B cell (primary cell): Measurements from ENCODE around the gene MBOAT1.

Experiments
- EZH2 ChIP-seq: IDR thresholded peaks from 2 replicates; pipeline ENCODE4 v1.6.1; 2012; ENCODE audit warnings: borderline replicate concordance, low read depth, mild to moderate bottlenecking, moderate library complexity, low read length; ENCODE audit not compliant: insufficient read depth, poor library complexity, severe bottlenecking
- TF ChIP-seq, protein P1 (sequence below): fragments of 200-600 bp; IDR thresholded peaks from one replicate; pipeline ENCODE4 v1.8.0; 2022; ENCODE audit warnings: antibody characterized with exemption, mild to moderate bottlenecking

DNA sequence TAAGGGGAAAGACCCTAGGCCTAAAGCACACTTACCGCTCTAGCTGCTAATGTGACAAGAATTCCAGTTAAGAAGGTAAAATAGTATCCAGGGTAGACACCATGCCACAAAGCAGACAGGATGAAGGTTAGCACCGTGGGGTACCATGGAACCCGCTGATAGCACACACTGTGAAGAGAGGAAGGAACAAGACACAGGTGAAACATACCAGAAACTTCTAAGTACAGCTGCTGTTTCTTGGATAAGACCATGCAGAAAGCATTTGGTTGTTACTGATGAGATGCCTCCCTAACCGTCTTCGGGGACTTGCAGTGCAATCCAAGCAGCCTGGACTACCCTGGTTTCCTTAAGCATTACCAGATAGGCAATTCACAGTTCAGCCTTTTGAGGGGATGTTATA lies 99.4 kb downstream of the MBOAT1 start:
- TF ChIP-seq, protein P1, sequence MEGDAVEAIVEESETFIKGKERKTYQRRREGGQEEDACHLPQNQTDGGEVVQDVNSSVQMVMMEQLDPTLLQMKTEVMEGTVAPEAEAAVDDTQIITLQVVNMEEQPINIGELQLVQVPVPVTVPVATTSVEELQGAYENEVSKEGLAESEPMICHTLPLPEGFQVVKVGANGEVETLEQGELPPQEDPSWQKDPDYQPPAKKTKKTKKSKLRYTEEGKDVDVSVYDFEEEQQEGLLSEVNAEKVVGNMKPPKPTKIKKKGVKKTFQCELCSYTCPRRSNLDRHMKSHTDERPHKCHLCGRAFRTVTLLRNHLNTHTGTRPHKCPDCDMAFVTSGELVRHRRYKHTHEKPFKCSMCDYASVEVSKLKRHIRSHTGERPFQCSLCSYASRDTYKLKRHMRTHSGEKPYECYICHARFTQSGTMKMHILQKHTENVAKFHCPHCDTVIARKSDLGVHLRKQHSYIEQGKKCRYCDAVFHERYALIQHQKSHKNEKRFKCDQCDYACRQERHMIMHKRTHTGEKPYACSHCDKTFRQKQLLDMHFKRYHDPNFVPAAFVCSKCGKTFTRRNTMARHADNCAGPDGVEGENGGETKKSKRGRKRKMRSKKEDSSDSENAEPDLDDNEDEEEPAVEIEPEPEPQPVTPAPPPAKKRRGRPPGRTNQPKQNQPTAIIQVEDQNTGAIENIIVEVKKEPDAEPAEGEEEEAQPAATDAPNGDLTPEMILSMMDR: no peak
- TF ChIP-seq EZH2: no peak
